Activated T-cell treated with anti-CD3 and anti-CD28 coated beads, Interleukin-2, amount 50 U/mL, for 4 hours (primary cell): ENCODE results near the gene ACVR1. TPM values are rescaled to one million over a fixed set of nuclear protein-coding genes. Genes with fewer than 3 reads are reported as not detected.
"Not testable (repeated sequence)": the region's sequence is repeated elsewhere in the genome, so short reads cannot be mapped to it uniquely, and the experiment has no call there.

ENCODE experiments used
- ATAC-seq, 2 donors: fragments of 200-7000 bp; cut with Tn5 transposase; one replicate each; pipeline ENCODE4 v1.10.0; 2021
- DNase-seq: peaks from one replicate; pipeline ENCODE4 v3.0.0-alpha.2; 2020
- H3K27me3 Mint-ChIP-seq: one replicate; pipeline ENCODE4 v1.8.0; 2021; ENCODE audit warnings: low read depth, mixed read lengths
- H3K36me3 Mint-ChIP-seq: one replicate; pipeline ENCODE4 v1.8.0; 2022; ENCODE audit warnings: mixed read lengths; ENCODE audit not compliant: insufficient read depth
- H3K4me1 Mint-ChIP-seq: one replicate; pipeline ENCODE4 v1.8.0; 2021; ENCODE audit warnings: low read depth, mixed read lengths
- H3K4me3 Mint-ChIP-seq: one replicate; pipeline ENCODE4 v1.8.0; 2021; ENCODE audit warnings: mild to moderate bottlenecking, moderate library complexity, mixed read lengths
- H3K9me3 Mint-ChIP-seq: one replicate; pipeline ENCODE4 v1.8.0; 2021; ENCODE audit warnings: mixed read lengths
- total RNA-seq, 3 donors: library from RNA; stranded (reverse); gene quantifications; one replicate each; pipeline ENCODE4 v1.2.1, GENCODE V29; 2021

ACVR1 gene
- total RNA-seq, 3 donors from 2014 or later: 11.5 to 14.1 (median 13.2) TPM

- H3K4me3 Mint-ChIP-seq: no peak overlapping the region
- ATAC-seq (no peak), DNase-seq (no peak)
- peaks cover 28% of the 10 kb centered on the region for H3K4me1 Mint-ChIP-seq
- no peaks in the 10 kb centered on the region for H3K27me3 Mint-ChIP-seq
- peaks cover 30% of the 10 kb centered on the region for H3K36me3 Mint-ChIP-seq
- H3K9me3 Mint-ChIP-seq: no peaks in the 10 kb centered on the region
These were observed 95.9 kb downstream of the ACVR1 start for GRCh38 chr2:157780211-157780610.

DNA sequence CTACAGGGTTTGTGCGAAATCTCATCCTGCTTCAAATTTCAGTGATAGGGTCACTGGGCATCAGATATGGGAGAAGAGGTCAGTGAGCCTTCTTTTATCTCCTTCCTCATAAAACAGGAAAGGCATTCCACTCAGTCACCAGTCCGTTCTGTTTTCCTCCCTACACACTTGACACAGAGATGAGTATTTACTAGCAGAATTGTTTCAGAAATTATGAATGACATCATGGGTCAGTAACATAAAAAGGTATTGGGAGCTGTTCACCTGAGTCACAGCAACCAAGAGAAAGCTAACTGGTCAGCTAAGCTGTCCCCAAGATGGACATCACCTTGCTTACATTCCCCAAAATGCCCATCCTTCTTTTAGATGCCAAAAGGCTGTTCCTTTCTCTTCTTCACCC is 96.3 kb downstream of the ACVR1 start:
- Mint-ChIP-seq H3K4me3 (no peak overlapping the region), H3K4me1 (peaks cover 27% of the 10 kb centered on the region)
- no peak for ATAC-seq

GRCh38 chr2:157777427-157777826 is 98.7 kb downstream of the ACVR1 start:
- Mint-ChIP-seq H3K27me3 (no peaks in the 10 kb centered on the region), H3K4me3 (no peak overlapping the region), H3K4me1 (peaks cover 12% of the 10 kb centered on the region), H3K36me3 (peaks cover 42% of the 10 kb centered on the region), H3K9me3 (no peaks in the 10 kb centered on the region)
- DNase-seq: peak; percentile 33
- no peak for ATAC-seq

More for the DNA sequence above, 96.3 kb downstream of the ACVR1 start:
- no peak for DNase-seq
- Mint-ChIP-seq H3K27me3 (no peaks in the 10 kb centered on the region), H3K36me3 (peaks cover 31% of the 10 kb centered on the region), H3K9me3 (no peaks in the 10 kb centered on the region)

GRCh38 chr2:157771234-157771633 is 104.9 kb downstream of the ACVR1 start:
- Mint-ChIP-seq H3K9me3 (no peaks in the 10 kb centered on the region), H3K36me3 (peaks cover 41% of the 10 kb centered on the region), H3K4me1 (no peaks in the 10 kb centered on the region), H3K4me3 (no peak overlapping the region), H3K27me3 (no peaks in the 10 kb centered on the region)
- DNase-seq (no peak), ATAC-seq (no peak)

GRCh38 chr2:157769856-157770255 is 106.3 kb downstream of the ACVR1 start:
- no peak for ATAC-seq
- H3K36me3 Mint-ChIP-seq: peaks cover 48% of the 10 kb centered on the region
- DNase-seq: no peak
- no peaks in the 10 kb centered on the region for H3K27me3 Mint-ChIP-seq
- H3K9me3 Mint-ChIP-seq: no peaks in the 10 kb centered on the region
- no peak overlapping the region for H3K4me3 Mint-ChIP-seq
- H3K4me1 Mint-ChIP-seq: no peaks in the 10 kb centered on the region

GRCh38 chr2:157764386-157764785 is 111.7 kb downstream of the ACVR1 start:
- no peaks in the 10 kb centered on the region for H3K9me3 Mint-ChIP-seq
- no peaks in the 10 kb centered on the region for H3K27me3 Mint-ChIP-seq
- no peak for ATAC-seq
- peaks cover 46% of the 10 kb centered on the region for H3K36me3 Mint-ChIP-seq
- no peak overlapping the region for H3K4me3 Mint-ChIP-seq
- DNase-seq: no peak
- no peaks in the 10 kb centered on the region for H3K4me1 Mint-ChIP-seq

GRCh38 chr2:157761520-157761919 is 114.6 kb downstream of the ACVR1 start:
- peaks cover 58% of the 10 kb centered on the region for H3K36me3 Mint-ChIP-seq
- no peaks in the 10 kb centered on the region for H3K4me1 Mint-ChIP-seq
- H3K9me3 Mint-ChIP-seq: peaks cover 20% of the 10 kb centered on the region
- no peak for DNase-seq
- ATAC-seq: no peak
- H3K4me3 Mint-ChIP-seq: no peak overlapping the region
- no peaks in the 10 kb centered on the region for H3K27me3 Mint-ChIP-seq

DNA sequence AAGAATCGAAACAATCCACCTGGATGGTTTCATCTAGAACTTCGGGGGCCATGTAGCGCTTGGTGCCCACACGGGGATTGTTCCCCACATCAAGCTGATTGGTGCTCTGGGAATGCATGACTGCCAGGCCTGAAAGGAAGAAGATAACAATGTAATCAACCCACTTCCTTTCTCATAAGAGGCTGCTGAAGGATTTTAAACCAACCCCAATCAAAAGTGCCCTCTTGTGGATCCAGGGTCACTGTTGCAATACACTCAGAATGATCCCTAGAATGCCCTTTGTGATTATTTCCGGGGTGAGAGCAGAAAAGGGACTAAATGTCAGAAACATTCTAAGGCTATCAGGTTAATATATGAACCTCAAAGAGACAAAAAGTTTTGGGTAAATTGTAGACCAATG is 115.2 kb downstream of the ACVR1 start:
- Mint-ChIP-seq H3K4me1 (no peaks in the 10 kb centered on the region), H3K36me3 (peaks cover 60% of the 10 kb centered on the region), H3K27me3 (no peaks in the 10 kb centered on the region), H3K9me3 (peaks cover 20% of the 10 kb centered on the region), H3K4me3 (no peak overlapping the region)
- no peak for ATAC-seq
- DNase-seq: no peak

DNA sequence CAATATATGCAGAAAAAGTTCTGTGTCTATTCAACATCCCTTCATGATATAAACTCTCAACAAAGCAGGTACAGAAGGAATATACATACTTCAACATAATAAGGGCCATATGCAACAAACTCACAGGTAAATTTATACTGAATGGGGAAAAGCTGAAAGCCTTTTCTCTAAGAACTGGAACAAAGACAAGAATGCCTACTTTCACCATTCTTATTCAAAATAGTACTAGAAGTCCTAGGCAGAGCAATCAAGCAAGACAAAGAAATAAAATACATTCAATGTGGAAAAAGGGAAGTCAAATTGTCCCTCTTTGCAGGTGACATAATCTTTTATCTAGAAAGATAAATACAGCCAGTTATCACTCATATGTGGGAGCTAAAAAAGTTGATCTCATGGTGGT is 116.3 kb downstream of the ACVR1 start:
- Mint-ChIP-seq H3K4me3 (no peak overlapping the region), H3K9me3 (peaks cover 20% of the 10 kb centered on the region), H3K36me3 (peaks cover 62% of the 10 kb centered on the region), H3K4me1 (no peaks in the 10 kb centered on the region), H3K27me3 (no peaks in the 10 kb centered on the region)
- ATAC-seq (no peak), DNase-seq (no peak)

DNA sequence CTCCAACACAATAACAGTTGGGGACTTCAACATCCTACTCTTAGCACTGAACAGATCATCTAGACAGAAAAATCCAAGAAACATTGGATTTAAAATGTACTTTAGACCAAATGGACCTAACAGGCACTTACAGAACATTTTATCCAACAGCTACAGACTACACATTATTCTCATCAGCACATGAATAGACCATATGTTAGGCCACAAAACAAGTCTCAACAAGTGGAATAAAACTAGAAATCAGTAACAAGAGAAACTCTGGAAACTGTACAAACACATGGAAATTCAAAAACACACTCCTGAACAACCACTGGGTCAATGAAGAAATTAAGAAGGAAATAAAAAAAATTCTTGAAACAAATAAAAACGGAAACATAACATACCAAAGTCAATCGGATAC is 117.5 kb downstream of the ACVR1 start:
- Mint-ChIP-seq H3K4me1 (no peaks in the 10 kb centered on the region), H3K4me3 (no peak overlapping the region), H3K27me3 (no peaks in the 10 kb centered on the region), H3K9me3 (peaks cover 20% of the 10 kb centered on the region), H3K36me3 (peaks cover 66% of the 10 kb centered on the region)
- DNase-seq: no peak
- no peak for ATAC-seq

DNA sequence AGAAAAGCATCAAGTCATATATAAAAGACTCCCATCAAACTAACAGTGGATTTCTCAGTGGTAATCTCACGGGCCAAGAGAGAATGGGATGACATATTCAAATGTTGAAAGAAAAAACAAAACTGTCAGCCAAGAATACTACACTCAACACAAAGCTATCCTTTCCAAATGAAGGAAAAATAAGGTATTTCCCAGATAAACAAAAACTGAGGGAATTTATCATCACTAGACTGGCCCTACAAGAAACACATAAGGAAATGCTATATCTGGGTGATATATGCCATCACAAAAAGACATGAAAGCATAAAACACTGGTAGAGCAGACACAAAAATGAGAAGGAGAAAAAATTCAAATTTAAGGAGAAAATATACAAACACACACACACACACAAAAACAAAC is 118.6 kb downstream of the ACVR1 start:
- no peak for ATAC-seq
- Mint-ChIP-seq H3K36me3 (peaks cover 70% of the 10 kb centered on the region), H3K9me3 (peaks cover 20% of the 10 kb centered on the region), H3K27me3 (no peaks in the 10 kb centered on the region), H3K4me3 (no peak overlapping the region), H3K4me1 (no peaks in the 10 kb centered on the region)
- no peak for DNase-seq

- Mint-ChIP-seq H3K36me3 (peaks cover 79% of the 10 kb centered on the region), H3K9me3 (peaks cover 20% of the 10 kb centered on the region)
- not testable (repeated sequence) for ATAC-seq, H3K27me3 Mint-ChIP-seq, H3K4me3 Mint-ChIP-seq, H3K4me1 Mint-ChIP-seq, DNase-seq
These were observed 119.7 kb downstream of the ACVR1 start for GRCh38 chr2:157756447-157756846.

DNA sequence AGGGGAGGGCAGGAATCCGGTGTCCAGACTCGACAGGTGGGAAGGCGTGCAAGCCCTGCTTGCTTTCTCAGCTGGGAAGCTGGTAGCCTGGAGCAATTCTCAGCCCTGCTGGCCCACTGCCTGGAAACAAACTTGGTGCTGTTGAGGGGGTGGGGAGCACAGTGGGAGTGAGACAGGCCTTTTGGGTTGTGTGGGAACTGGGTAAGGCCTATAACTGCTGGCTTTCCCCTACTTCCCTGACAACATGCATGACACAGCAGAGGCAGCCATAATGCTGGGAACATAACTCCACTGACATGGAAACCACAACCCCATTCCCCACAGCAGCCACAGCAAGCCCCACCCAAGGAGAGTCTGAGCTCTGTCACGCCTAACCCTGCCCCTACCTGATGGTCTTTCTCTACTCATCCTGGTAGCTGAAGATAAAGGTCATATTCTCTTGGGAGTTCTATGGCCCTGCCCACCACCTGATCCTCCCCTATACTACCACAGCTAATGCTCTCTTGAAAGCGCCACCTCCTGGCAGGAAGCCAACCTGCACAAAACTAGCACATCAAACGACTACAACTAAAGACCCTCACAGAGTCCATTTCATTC is 124.6 kb downstream of the ACVR1 start:
- Mint-ChIP-seq H3K4me1 (peaks cover 5% of the 10 kb centered on the region), H3K9me3 (no peaks in the 10 kb centered on the region), H3K4me3 (no peak overlapping the region), H3K36me3 (peaks cover 57% of the 10 kb centered on the region), H3K27me3 (no peaks in the 10 kb centered on the region)
- DNase-seq: peak; percentile 11
- ATAC-seq: no peak

DNA sequence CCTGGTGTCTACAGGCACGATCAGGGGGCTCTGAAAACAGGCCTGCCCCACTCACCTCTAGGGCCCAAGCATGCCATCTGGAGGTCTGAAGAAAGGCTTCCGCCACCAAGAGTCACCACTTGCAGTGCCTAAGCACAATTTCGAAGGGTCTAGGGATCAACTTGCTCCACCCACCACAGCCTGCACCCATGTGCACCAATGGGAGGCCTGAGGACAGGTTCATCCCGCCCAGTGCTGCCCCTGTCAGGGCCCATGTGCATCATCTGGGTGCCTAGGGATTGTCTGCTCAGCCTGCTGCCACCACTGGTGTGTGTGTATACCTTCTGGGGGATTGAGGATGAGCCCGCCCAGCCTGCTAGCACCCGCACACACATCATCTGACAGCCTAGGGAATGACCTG is 126.4 kb downstream of the ACVR1 start:
- Mint-ChIP-seq H3K36me3 (peaks cover 41% of the 10 kb centered on the region), H3K27me3 (no peaks in the 10 kb centered on the region), H3K4me3 (no peak overlapping the region), H3K9me3 (no peaks in the 10 kb centered on the region), H3K4me1 (peaks cover 5% of the 10 kb centered on the region)
- DNase-seq (no peak), ATAC-seq (no peak)

DNA sequence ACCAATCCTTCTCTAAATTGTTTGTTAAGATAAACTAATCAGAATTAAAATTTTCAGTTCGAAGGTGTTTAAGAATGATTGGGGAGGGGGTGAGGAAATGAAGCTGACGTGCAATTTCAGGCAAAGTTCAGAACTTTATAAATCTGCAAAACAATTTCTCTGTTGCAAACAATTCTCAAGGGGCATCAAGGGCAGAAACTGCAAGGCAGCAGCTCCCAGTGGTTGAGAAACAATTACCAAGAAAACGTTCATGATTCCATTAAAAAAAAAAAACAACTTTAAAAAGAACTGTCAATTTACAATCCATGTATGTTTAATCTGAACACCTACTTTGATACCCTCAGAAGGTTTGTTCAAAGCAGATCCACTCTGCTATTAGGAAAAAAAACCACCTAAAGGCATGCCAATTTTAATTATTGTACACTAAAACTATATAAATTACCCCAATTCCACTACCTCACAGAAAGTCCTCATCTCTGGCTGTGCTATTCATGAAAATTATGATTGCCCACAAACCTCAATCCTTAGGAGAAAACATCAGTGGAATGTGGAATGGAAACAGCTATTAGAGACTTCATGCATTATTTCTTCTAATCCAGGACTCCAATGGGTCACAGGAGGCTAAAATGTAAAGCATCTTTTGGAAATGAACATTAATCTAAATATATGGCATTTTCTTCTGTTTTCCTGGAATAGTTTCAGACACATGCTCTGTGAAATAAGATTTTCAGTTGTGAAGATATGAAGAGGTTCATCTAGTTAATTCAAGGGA is 127.6 kb downstream of the ACVR1 start:
- ATAC-seq (no peak), DNase-seq (no peak)
- no peaks in the 10 kb centered on the region for H3K9me3 Mint-ChIP-seq
- H3K4me1 Mint-ChIP-seq: peaks cover 5% of the 10 kb centered on the region
- peaks cover 34% of the 10 kb centered on the region for H3K36me3 Mint-ChIP-seq
- no peaks in the 10 kb centered on the region for H3K27me3 Mint-ChIP-seq
- H3K4me3 Mint-ChIP-seq: no peak overlapping the region
